Measurements from ENCODE around the gene SMARCD1. TPM values are rescaled to one million over a fixed set of nuclear protein-coding genes. Genes with fewer than 3 reads are reported as not detected.
A peak's percentile ranks its signal among the peaks of the same experiment; 100 is the strongest.

The SMARCD1 gene
- total RNA-seq, 1 donor from 2014 or later: 44.0 TPM

GRCh38 chr12:50111395-50111692 lies 26.2 kb downstream of the SMARCD1 start:
- intact Hi-C loops (cut with DNase I): no loop called here
- peak overlapping the region; percentile 36 for H3K4me3 ChIP-seq

GRCh38 chr12:50111693-50112455 lies 26.7 kb downstream of the SMARCD1 start, which contains the start of gene COX14:
Gene COX14, plus strand, starts transcription at chr12:50112236. Its CDS starts 7,808 bp downstream, at chr12:50120044.
- ATAC-seq (peak; percentile 92), DNase-seq (peak; percentile 99)
- no peaks in the 10 kb centered on the region for H3K27me3 ChIP-seq
- peak within 1 kb of the TSS; percentile 76 for H3K4me3 ChIP-seq
- intact Hi-C loops (cut with DNase I): no loop called here
- H3K27ac ChIP-seq: peak within 1 kb of the TSS; percentile 96
- peaks cover 22% of the 10 kb centered on the region for H3K36me3 ChIP-seq
- peak; percentile 92 for TF ChIP-seq CTCF (IDR thresholded peaks at IDR 0.05)
- H3K4me1 ChIP-seq: peaks cover 43% of the 10 kb centered on the region
- H3K9me3 ChIP-seq: no peaks in the 10 kb centered on the region

More at GRCh38 chr12:50111395-50111692, 26.2 kb downstream of the SMARCD1 start:
- peaks cover 38% of the 10 kb centered on the region for H3K4me1 ChIP-seq
- TF ChIP-seq CTCF (IDR thresholded peaks at IDR 0.05): no peak
- H3K27ac ChIP-seq: peak overlapping the region; percentile 82
- no peaks in the 10 kb centered on the region for H3K27me3 ChIP-seq
- DNase-seq: no peak
- H3K9me3 ChIP-seq: no peaks in the 10 kb centered on the region
- H3K36me3 ChIP-seq: peaks cover 17% of the 10 kb centered on the region
- ATAC-seq: no peak

GRCh38 chr12:50112456-50113218 lies 27.5 kb downstream of the SMARCD1 start:
- peaks cover 27% of the 10 kb centered on the region for H3K36me3 ChIP-seq
- no peaks in the 10 kb centered on the region for H3K27me3 ChIP-seq
- H3K4me3 ChIP-seq: peak overlapping the region; percentile 76
- TF ChIP-seq CTCF (IDR thresholded peaks at IDR 0.05): no peak
- peaks cover 46% of the 10 kb centered on the region for H3K4me1 ChIP-seq
- intact Hi-C loops (cut with DNase I): no loop called here
- ATAC-seq (peak; percentile 1), DNase-seq (no peak)
- H3K27ac ChIP-seq: peak overlapping the region; percentile 96
- H3K9me3 ChIP-seq: no peaks in the 10 kb centered on the region

DNA sequence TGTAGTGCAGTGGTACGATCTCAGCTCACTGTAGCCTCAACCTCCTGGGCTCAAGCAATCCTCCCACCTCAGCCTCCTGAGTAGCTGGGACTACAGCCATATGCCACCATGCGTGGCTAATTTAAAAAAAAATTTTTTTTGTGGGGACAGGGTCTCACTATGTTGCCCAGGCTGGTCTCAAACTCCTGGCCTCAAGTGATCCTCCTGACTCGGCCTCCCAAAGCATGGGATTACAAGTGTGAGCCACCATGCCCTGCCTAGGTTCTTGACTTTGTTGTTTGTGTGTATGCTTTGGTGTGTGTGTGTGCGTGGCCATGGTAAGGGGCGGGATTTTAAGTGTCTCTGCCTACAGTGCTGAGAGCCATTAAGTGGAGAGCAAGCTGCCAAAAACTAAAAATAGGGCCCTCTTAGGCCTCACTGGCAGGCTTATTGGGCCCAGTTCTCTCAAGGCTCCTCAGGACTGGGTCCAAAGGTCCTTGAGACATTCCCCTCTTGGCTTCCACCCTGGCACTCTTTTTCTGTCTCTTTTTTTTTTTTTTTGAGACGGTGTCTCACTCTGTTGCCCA lies 32.0 kb downstream of the SMARCD1 start:
- Histone ChIP-seq H3K27ac (peak overlapping the region; percentile 55), H3K36me3 (peaks cover 65% of the 10 kb centered on the region), H3K4me3 (no peak overlapping the region), H3K9me3 (no peaks in the 10 kb centered on the region), H3K4me1 (peaks cover 25% of the 10 kb centered on the region), H3K27me3 (no peaks in the 10 kb centered on the region)
- intact Hi-C loops (cut with DNase I): no loop called here
- DNase-seq (peak; percentile 72), ATAC-seq (peak; percentile 79)
- no peak for TF ChIP-seq CTCF (IDR thresholded peaks at IDR 0.05)

GRCh38 chr12:50119387-50119786 lies 34.2 kb downstream of the SMARCD1 start:
- ATAC-seq: no peak
- Histone ChIP-seq H3K36me3 (peaks cover 82% of the 10 kb centered on the region), H3K4me1 (peaks cover 12% of the 10 kb centered on the region), H3K9me3 (no peaks in the 10 kb centered on the region), H3K4me3 (no peak overlapping the region), H3K27ac (no peak overlapping the region), H3K27me3 (no peaks in the 10 kb centered on the region)
- TF ChIP-seq CTCF (IDR thresholded peaks at IDR 0.05): no peak
- no peak for DNase-seq
- intact Hi-C loops (cut with DNase I): no loop called here
